Measurements from ENCODE around the gene BLNK.

DNA sequence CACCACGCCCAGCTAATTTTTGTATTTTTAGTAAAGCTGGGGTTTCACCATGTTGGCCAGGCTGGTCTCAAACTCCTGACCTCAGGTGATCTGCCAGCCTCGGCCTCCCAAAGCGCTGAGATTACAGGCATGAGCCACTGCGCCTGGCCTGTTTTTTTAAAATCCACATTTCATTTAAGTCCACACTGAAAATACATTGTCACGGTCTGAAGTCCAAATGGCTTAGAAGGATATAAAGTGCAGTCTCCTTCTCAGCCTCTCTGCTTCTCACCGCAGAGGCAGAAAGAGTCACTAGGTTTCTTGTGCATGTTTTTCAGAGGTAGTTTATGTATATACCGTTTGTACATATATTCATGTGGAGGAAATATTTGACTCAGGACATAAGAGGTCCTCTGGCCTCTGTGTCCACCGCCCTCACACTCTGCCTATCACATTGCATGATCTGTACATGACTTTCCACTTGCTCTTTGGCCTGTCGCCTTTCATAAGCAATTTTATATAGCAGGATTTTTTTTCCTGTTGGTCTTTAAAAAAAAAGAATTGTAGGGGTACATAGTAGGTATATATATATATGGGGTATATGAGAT lies 42.9 kb downstream of the BLNK start:
- TF ChIP-seq EZH2 (IDR thresholded peaks at IDR 0.05; ENCODE audit: insufficient read depth, poor library complexity, severe bottlenecking) (no peak), EZH2phosphoT487 (IDR thresholded peaks at IDR 0.05; ENCODE audit: insufficient read depth, low read depth) (no peak)

Data from GM23248 (cell line).